Measurements from ENCODE around the gene PC.

- TF ChIP-seq CTCF (IDR thresholded peaks at IDR 0.05) (no peak), POLR2A (IDR thresholded peaks at IDR 0.05; ENCODE audit: low read length) (no peak), HMGXB4 (CRISPR knock-in tag; IDR thresholded peaks at IDR 0.05; ENCODE audit: borderline replicate concordance) (no peak), NPAS2 (CRISPR knock-in tag; IDR thresholded peaks at IDR 0.05; ENCODE audit: borderline replicate concordance) (no peak), REST (IDR thresholded peaks at IDR 0.05) (no peak)
These were observed 12.7 kb upstream of the PC start for GRCh38 chr11:66970807-66971442.
